Caco-2 (cell line): Measurements from ENCODE around the gene RALGDS. TPM values are rescaled to one million over a fixed set of nuclear protein-coding genes. Genes with fewer than 3 reads are reported as not detected.

Source experiments
- BruUV-seq: library from RNA; stranded (reverse); fragments of 400-500 nt; replicated peaks from 2 replicates; lab custom pipeline; 2021; lab: Mats Ljungman, UMichigan
- CTCF ChIA-PET: fragments of 300-600 bp; sonication (Branson Sonifier 250); formaldehyde crosslinking; loops from one replicate; lab custom pipeline; 2022; ENCODE audit warnings: antibody characterized with exemption; lab: Charles Lee
- POLR2A ChIA-PET: fragments of 300-600 bp; sonication (Branson Sonifier 250); formaldehyde crosslinking; loops from one replicate; lab custom pipeline; 2022; ENCODE audit warnings: antibody characterized with exemption; lab: Charles Lee
- DNase-seq, 2 experiments: peaks; one replicate each; pipeline versions ENCODE4 v3.0.0 to v3.0.0-alpha.2; 2020 to 2022
- H3K27me3 ChIP-seq: replicated peaks from 2 replicates; pipeline ENCODE4 v1.6.0; 2011; ENCODE audit warnings: low read length; ENCODE audit not compliant: control insufficient read depth, insufficient read depth
- H3K36me3 ChIP-seq: 2 replicates; pipeline ENCODE4 v1.5.1; 2011; ENCODE audit warnings: low read length; ENCODE audit not compliant: control insufficient read depth, insufficient read depth
- H3K4me1 ChIP-seq: fragments of 250-450 bp; sonication (Bioruptor Pico); 2 replicates; pipeline ENCODE4 v1.5.1; 2020; ENCODE audit warnings: mild to moderate bottlenecking
- H3K4me3 ChIP-seq: 2 replicates; pipeline ENCODE4 v1.5.1; 2011; ENCODE audit warnings: low read depth, mild to moderate bottlenecking, control low read depth, low read length
- H3K9me3 ChIP-seq: fragments of 250-450 bp; sonication (Bioruptor Pico); 2 replicates; pipeline ENCODE4 v1.5.1; 2020; ENCODE audit warnings: mild to moderate bottlenecking, moderate library complexity
- H3K27ac Mint-ChIP-seq: one replicate; pipeline ENCODE4 v1.8.0; 2022; ENCODE audit warnings: mixed read lengths; ENCODE audit not compliant: unreplicated experiment
- H3K27me3 Mint-ChIP-seq: one replicate; pipeline ENCODE4 v1.8.0; 2022; ENCODE audit warnings: mixed read lengths; ENCODE audit not compliant: insufficient read depth, unreplicated experiment
- H3K36me3 Mint-ChIP-seq: one replicate; pipeline ENCODE4 v1.8.0; 2022; ENCODE audit warnings: mild to moderate bottlenecking, mixed read lengths; ENCODE audit not compliant: insufficient read depth, unreplicated experiment
- H3K4me1 Mint-ChIP-seq: one replicate; pipeline ENCODE4 v1.8.0; 2022; ENCODE audit warnings: low read depth, mixed read lengths; ENCODE audit not compliant: unreplicated experiment
- H3K4me3 Mint-ChIP-seq: one replicate; pipeline ENCODE4 v1.8.0; 2022; ENCODE audit warnings: mild to moderate bottlenecking, moderate library complexity, mixed read lengths; ENCODE audit not compliant: unreplicated experiment
- H3K9me3 Mint-ChIP-seq: one replicate; pipeline ENCODE4 v1.8.0; 2022; ENCODE audit warnings: mixed read lengths; ENCODE audit not compliant: unreplicated experiment
- intact Hi-C: fragments of 100-400 bp; cut with micrococcal nuclease; formaldehyde crosslinking; loops from one replicate; pipeline ENCODE4 v1.10.0; 2022; ENCODE audit not compliant: unreplicated experiment
- microRNA-seq: library from miRNA; unstranded; fragments of <30 nt; microRNA quantifications from one replicate; pipeline ENCODE4 v1.2.0, GENCODE V29; 2022
- total RNA-seq: library from RNA; stranded (reverse); gene quantifications from 2 replicates; pipeline ENCODE4 v1.2.3, GENCODE V29; 2022
- TF ChIP-seq, protein P1 (sequence below), 2 experiments: fragments of 200-600 bp in 1 of 2; IDR thresholded peaks; 1 replicate in 1 of 2; 2 replicates in 1 of 2; pipeline versions ENCODE4 v1.5.1 to v1.8.0; 2011 to 2022; ENCODE audit warnings: antibody characterized with exemption in 1 of 2, control low read depth in 1 of 2, inconsistent platforms in 1 of 2, low read depth in 1 of 2, low read length in 1 of 2, mild to moderate bottlenecking in 1 of 2, moderate library complexity in 1 of 2; ENCODE audit not compliant: insufficient read depth in 1 of 2, severe bottlenecking in 1 of 2, unreplicated experiment in 1 of 2

RALGDS gene
- total RNA-seq, 1 experiment from 2014 or later: 18.7 TPM

DNA sequence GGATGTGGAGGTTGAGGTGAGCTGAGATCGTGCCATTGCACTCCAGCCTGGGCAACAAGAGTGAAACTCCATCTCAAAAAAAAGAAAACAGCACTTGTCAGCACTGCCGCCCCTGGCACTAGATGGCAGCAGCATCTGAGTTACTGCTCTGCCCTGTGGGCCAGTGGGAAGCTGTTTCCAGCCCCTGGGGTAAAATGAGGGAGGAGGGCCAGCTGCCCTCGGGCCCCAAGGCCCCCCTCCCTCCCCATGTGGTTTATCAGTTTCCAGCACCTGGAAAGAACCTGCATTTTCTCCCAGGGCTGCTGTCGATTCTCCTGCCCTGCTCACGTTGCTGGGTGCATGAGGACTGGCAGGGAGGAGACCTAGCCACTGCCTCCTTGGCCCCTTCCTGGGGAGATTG is 72.4 kb downstream of the RALGDS start:
- Mint-ChIP-seq H3K36me3 (peaks cover 53% of the 10 kb centered on the region), H3K27me3 (no peaks in the 10 kb centered on the region), H3K4me3 (no peak overlapping the region), H3K27ac (no peak overlapping the region), H3K9me3 (no peaks in the 10 kb centered on the region), H3K4me1 (peaks cover 6% of the 10 kb centered on the region)
- Histone ChIP-seq H3K4me3 (no peak overlapping the region), H3K36me3 (no peaks in the 10 kb centered on the region; the same call in 1 of the 2 replicates), H3K4me1 (no peaks in the 10 kb centered on the region), H3K9me3 (no peaks in the 10 kb centered on the region), H3K27me3 (no peaks in the 10 kb centered on the region)
- TF ChIP-seq, protein P1, sequence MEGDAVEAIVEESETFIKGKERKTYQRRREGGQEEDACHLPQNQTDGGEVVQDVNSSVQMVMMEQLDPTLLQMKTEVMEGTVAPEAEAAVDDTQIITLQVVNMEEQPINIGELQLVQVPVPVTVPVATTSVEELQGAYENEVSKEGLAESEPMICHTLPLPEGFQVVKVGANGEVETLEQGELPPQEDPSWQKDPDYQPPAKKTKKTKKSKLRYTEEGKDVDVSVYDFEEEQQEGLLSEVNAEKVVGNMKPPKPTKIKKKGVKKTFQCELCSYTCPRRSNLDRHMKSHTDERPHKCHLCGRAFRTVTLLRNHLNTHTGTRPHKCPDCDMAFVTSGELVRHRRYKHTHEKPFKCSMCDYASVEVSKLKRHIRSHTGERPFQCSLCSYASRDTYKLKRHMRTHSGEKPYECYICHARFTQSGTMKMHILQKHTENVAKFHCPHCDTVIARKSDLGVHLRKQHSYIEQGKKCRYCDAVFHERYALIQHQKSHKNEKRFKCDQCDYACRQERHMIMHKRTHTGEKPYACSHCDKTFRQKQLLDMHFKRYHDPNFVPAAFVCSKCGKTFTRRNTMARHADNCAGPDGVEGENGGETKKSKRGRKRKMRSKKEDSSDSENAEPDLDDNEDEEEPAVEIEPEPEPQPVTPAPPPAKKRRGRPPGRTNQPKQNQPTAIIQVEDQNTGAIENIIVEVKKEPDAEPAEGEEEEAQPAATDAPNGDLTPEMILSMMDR (IDR thresholded peaks at IDR 0.05; ENCODE audit: insufficient read depth in 1 of 2, low read depth in 1 of 2, low read length in 1 of 2, severe bottlenecking in 1 of 2, unreplicated experiment in 1 of 2): peak; percentile 33 to 51
- ChIA-PET CTCF (interaction anchor here (1.0 kb wide), 1 partner anchor 96 kb away, joined by 3 read pairs; no protein-coding TSS in a partner anchor), POLR2A (no interaction called here)
- no peak for DNase-seq
- intact Hi-C loops: no loop called here
- no TSS peak for BruUV-seq

Small RNA genes lying within 50 kb of the gene (microRNA-seq; reads per million reads assigned to microRNA genes)
- 10.8 reads per million, percentile 50 among the genes with 10 or more reads in this experiment for gene MIR6877

Other genes with a start within 250 kb of the RALGDS start
- gene AK8, start 243.0 kb downstream of the RALGDS start, total RNA-seq: 0.88 and 1.0 TPM in 2 replicates
- gene SPACA9, start 242.3 kb downstream of the RALGDS start, total RNA-seq: 0.64 and 0.74 TPM in 2 replicates
- gene TSC1, start 176.6 kb downstream of the RALGDS start, total RNA-seq: 52.8 and 53.5 TPM in 2 replicates
- gene GFI1B, start 142.5 kb downstream of the RALGDS start, total RNA-seq: 0.79 and 1.3 TPM in 2 replicates
- 73.1 and 80.8 TPM in 2 replicates for gene GTF3C5, start 90.2 kb downstream of the RALGDS start, total RNA-seq
- 1.9 and 2.0 TPM in 2 replicates for gene CEL, start 59.3 kb downstream of the RALGDS start, total RNA-seq
- gene GBGT1, start 42.7 kb upstream of the RALGDS start, total RNA-seq: 0.14 and 0.16 TPM in 2 replicates
- not detected in 2 replicates for gene OBP2B, start 88.0 kb upstream of the RALGDS start, total RNA-seq
- not detected in 2 replicates for gene ABO, start 154.0 kb upstream of the RALGDS start, total RNA-seq
- 31.6 and 32.4 TPM in 2 replicates for gene SURF6, start 214.9 kb upstream of the RALGDS start, total RNA-seq
- 60.1 and 65.6 TPM in 2 replicates for gene MED22, start 226.9 kb upstream of the RALGDS start, total RNA-seq
- gene RPL7A, start 227.0 kb upstream of the RALGDS start, total RNA-seq: 1,995 and 2,182 TPM in 2 replicates
- 54.9 and 57.5 TPM in 2 replicates for gene SURF1, start 235.2 kb upstream of the RALGDS start, total RNA-seq
- gene SURF2, start 235.3 kb upstream of the RALGDS start, total RNA-seq: 32.3 and 34.4 TPM in 2 replicates